Measurements from ENCODE around the gene RALGAPA2. TPM values are rescaled to one million over a fixed set of nuclear protein-coding genes. Genes with fewer than 3 reads are reported as not detected.
A peak's percentile ranks its signal among the peaks of the same experiment; 100 is the strongest.

The RALGAPA2 gene
- total RNA-seq, 2 experiments from 2014 or later = 14.3 to 17.2 TPM

DNA sequence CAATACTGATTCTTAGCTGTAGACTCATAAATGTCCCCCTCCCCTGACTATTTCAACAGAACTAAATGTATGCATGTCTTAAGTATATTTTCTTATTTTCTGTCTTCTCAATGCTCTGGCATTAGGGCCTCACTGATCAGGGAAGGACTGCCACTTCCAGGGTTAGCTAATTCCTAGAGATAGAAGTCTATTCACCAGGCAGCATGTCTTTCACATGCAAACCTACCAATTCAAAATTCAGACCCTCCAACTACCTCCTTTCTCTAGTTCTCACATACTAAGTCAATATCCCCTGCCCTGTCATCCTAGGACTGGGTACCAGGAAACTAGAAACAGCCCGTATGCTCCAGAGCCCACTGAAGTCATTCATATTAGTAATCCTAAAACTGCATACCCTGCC, 132.3 kb downstream of the RALGAPA2 start:
- ChIA-PET CTCF (interaction anchor here (1.1 to 2.4 kb wide), 3 partner anchors 10 to 19 kb away, joined by 3 to 21 read pairs (median 4); no protein-coding TSS in a partner anchor), POLR2A (interaction anchor here (0.6 to 1.3 kb wide), 3 partner anchors 13 to 36 kb away, joined by 3 read pairs; no protein-coding TSS in a partner anchor)
- peaks cover 21% of the 10 kb centered on the region for H3K36me3 Mint-ChIP-seq (ENCODE audit: low read depth)
- H3K4me1 Mint-ChIP-seq (ENCODE audit: low read depth) = peaks cover 4% of the 10 kb centered on the region
- intact Hi-C loops (cut with micrococcal nuclease) = no loop called here
- H3K27ac Mint-ChIP-seq = no peak overlapping the region
- ATAC-seq = no peak
- H3K9me3 Mint-ChIP-seq = no peaks in the 10 kb centered on the region
- no peaks in the 10 kb centered on the region for H3K27me3 Mint-ChIP-seq
- no peak for TF ChIP-seq CTCF (IDR thresholded peaks at IDR 0.05)
- no peak overlapping the region for H3K4me3 Mint-ChIP-seq
- no peak for DNase-seq

GRCh38 chr20:20578838-20579237, 133.6 kb downstream of the RALGAPA2 start:
- no peaks in the 10 kb centered on the region for H3K27me3 Mint-ChIP-seq

DNA sequence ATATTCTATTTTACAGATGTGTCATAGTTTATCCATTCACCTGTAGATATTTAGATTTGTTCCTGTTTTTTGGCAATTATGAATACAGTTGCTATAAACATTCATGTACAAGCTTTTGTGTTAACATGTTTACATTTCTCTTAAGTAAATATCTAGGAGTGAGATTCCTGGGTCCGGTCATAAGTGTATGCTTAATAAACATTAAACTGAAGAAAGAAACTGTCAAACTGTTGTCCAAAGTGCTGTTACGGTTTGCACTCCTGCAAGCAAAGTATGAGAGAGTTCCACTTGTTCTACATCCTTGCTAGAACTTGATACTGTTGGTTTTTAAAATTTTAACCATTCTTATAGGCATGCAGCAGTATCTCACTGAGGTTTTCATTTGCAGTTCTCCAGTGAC, 138.6 kb downstream of the RALGAPA2 start:
- H3K4me1 Mint-ChIP-seq (ENCODE audit: low read depth) = no peaks in the 10 kb centered on the region
- H3K27ac Mint-ChIP-seq = no peak overlapping the region
- no peak for TF ChIP-seq CTCF (IDR thresholded peaks at IDR 0.05)
- intact Hi-C loops (cut with micrococcal nuclease) = no loop called here
- DNase-seq (no peak), ATAC-seq (no peak)
- no peaks in the 10 kb centered on the region for H3K9me3 Mint-ChIP-seq
- POLR2A ChIA-PET = no interaction called here
- CTCF ChIA-PET = no interaction called here
- no peaks in the 10 kb centered on the region for H3K27me3 Mint-ChIP-seq
- H3K4me3 Mint-ChIP-seq = no peak overlapping the region
- H3K36me3 Mint-ChIP-seq (ENCODE audit: low read depth) = peaks cover 13% of the 10 kb centered on the region

More at GRCh38 chr20:20578838-20579237, 133.6 kb downstream of the RALGAPA2 start:
- ChIA-PET CTCF (interaction anchor here (1.0 to 2.4 kb wide), 3 partner anchors 16 to 19 kb away, joined by 3 to 21 read pairs (median 4); no protein-coding TSS in a partner anchor), POLR2A (interaction anchor here (1.3 kb wide), 1 partner anchor 31 kb away, joined by 3 read pairs; no protein-coding TSS in a partner anchor)
- H3K36me3 Mint-ChIP-seq (ENCODE audit: low read depth) = peaks cover 27% of the 10 kb centered on the region
- no peaks in the 10 kb centered on the region for H3K9me3 Mint-ChIP-seq
- peaks cover 4% of the 10 kb centered on the region for H3K4me1 Mint-ChIP-seq (ENCODE audit: low read depth)
- H3K4me3 Mint-ChIP-seq = no peak overlapping the region
- DNase-seq (no peak), ATAC-seq (no peak)
- no peak for TF ChIP-seq CTCF (IDR thresholded peaks at IDR 0.05)
- H3K27ac Mint-ChIP-seq = no peak overlapping the region
- intact Hi-C loops (cut with micrococcal nuclease) = no loop called here

GRCh38 chr20:20571068-20571780, 141.2 kb downstream of the RALGAPA2 start:
- CTCF ChIA-PET = no interaction called here
- ATAC-seq (no peak), DNase-seq (no peak)
- no peaks in the 10 kb centered on the region for H3K27me3 Mint-ChIP-seq
- POLR2A ChIA-PET = no interaction called here
- intact Hi-C loops (cut with micrococcal nuclease) = no loop called here
- TF ChIP-seq CTCF (IDR thresholded peaks at IDR 0.05) = no peak
- no peak overlapping the region for H3K4me3 Mint-ChIP-seq
- peaks cover 11% of the 10 kb centered on the region for H3K36me3 Mint-ChIP-seq (ENCODE audit: low read depth)
- H3K27ac Mint-ChIP-seq = no peak overlapping the region
- H3K9me3 Mint-ChIP-seq = no peaks in the 10 kb centered on the region
- no peaks in the 10 kb centered on the region for H3K4me1 Mint-ChIP-seq (ENCODE audit: low read depth)

DNA sequence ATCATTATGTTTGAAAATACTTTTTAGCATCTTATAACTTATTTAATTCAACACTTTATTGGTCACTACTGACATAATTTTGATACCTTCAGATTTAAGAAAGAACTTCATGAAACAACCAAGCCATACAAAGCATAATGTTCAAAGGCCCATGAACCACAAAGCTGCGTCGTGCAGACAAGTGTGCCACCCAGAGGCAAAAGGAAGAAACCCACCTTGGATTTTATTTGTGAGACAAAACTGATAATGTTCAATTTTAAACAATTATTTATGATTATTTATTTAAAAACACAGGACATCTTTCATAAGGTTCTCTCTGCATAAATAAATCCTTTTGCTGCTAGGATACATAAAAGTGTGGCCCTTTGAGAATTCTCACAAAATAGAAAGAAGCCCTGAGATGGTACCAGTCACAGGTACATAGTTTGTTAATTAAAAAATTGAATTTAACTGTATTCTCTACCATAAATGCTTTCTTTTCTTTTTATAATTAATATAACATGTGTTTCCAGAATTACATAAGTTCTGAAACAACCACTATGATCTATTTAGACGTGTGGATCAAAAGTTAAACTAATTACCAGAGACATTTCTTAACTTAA, 143.7 kb downstream of the RALGAPA2 start:
- H3K27me3 Mint-ChIP-seq = no peaks in the 10 kb centered on the region
- no peaks in the 10 kb centered on the region for H3K9me3 Mint-ChIP-seq
- no peak overlapping the region for H3K27ac Mint-ChIP-seq
- ChIA-PET CTCF (interaction anchor here (1.8 kb wide), 1 partner anchor 209 kb away, joined by 5 read pairs; no protein-coding TSS in a partner anchor), POLR2A (no interaction called here)
- no peak overlapping the region for H3K4me3 Mint-ChIP-seq
- peaks cover 7% of the 10 kb centered on the region for H3K36me3 Mint-ChIP-seq (ENCODE audit: low read depth)
- DNase-seq (peak; percentile 55), ATAC-seq (no peak)
- TF ChIP-seq CTCF (IDR thresholded peaks at IDR 0.05) = peak; percentile 77
- intact Hi-C loops (cut with micrococcal nuclease) = loop anchor here (5.0 kb wide), 2 partner anchors 116 to 206 kb away; no protein-coding TSS in a partner anchor
- H3K4me1 Mint-ChIP-seq (ENCODE audit: low read depth) = no peaks in the 10 kb centered on the region
